HepG2 (cell line): Measurements from ENCODE around the gene FXYD1. TPM values are rescaled to one million over a fixed set of nuclear protein-coding genes. Genes with fewer than 3 reads are reported as not detected.

Source experiments
- CENPX ChIP-seq: sonication (generic); formaldehyde crosslinking; IDR thresholded peaks from 2 replicates; pipeline ENCODE4 v1.9.0; 2021; ENCODE audit warnings: mild to moderate bottlenecking, missing genetic modification reagents, moderate library complexity
- DNMT1 ChIP-seq: sonication (generic); formaldehyde crosslinking; IDR thresholded peaks from 2 replicates; pipeline ENCODE4 v1.5.1; 2020; ENCODE audit warnings: mild to moderate bottlenecking, missing genetic modification reagents
- DR1 ChIP-seq: sonication (generic); formaldehyde crosslinking; IDR thresholded peaks from 2 replicates; pipeline ENCODE4 v1.8.0; 2021; ENCODE audit warnings: mild to moderate bottlenecking, missing genetic modification reagents, inconsistent platforms
- EZH2 ChIP-seq: conservative IDR thresholded peaks from 2 replicates; pipeline ENCODE4 v1.6.1; 2012; ENCODE audit warnings: mild to moderate bottlenecking, low read depth, low read length, moderate library complexity
- HDAC6 ChIP-seq: fragments of 200-600 bp; sonication (generic); IDR thresholded peaks from 2 replicates; pipeline ENCODE4 v1.7.0; 2017; ENCODE audit warnings: mild to moderate bottlenecking, antibody characterized with exemption, low read length, low read depth
- HOXA9 ChIP-seq: sonication (generic); formaldehyde crosslinking; IDR thresholded peaks from 2 replicates; pipeline ENCODE4 v1.8.1; 2022; ENCODE audit warnings: missing genetic modification reagents, mild to moderate bottlenecking, moderate library complexity, borderline replicate concordance
- IKZF1 ChIP-seq: fragments of 450-650 bp; IDR thresholded peaks from 2 replicates; pipeline ENCODE4 v1.7.1; 2016
- NFKB2 ChIP-seq: sonication (generic); formaldehyde crosslinking; IDR thresholded peaks from 2 replicates; pipeline ENCODE4 v1.4.0; 2020; ENCODE audit warnings: missing genetic modification reagents, borderline replicate concordance
- ZNF143 ChIP-seq: sonication (generic); formaldehyde crosslinking; IDR thresholded peaks from 2 replicates; pipeline ENCODE4 v1.4.0; 2020; ENCODE audit warnings: missing genetic modification reagents
- ZNF496 ChIP-seq: sonication (generic); formaldehyde crosslinking; IDR thresholded peaks from 2 replicates; pipeline ENCODE4 v1.8.1; 2023; ENCODE audit warnings: mild to moderate bottlenecking, moderate library complexity, missing genetic modification reagents; ENCODE audit not compliant: insufficient replicate concordance
- ZNF605 ChIP-seq: sonication (generic); formaldehyde crosslinking; IDR thresholded peaks from 2 replicates; pipeline ENCODE4 v1.8.0; 2022; ENCODE audit warnings: mild to moderate bottlenecking, missing genetic modification reagents
- ZNF709 ChIP-seq: sonication (generic); formaldehyde crosslinking; IDR thresholded peaks from 2 replicates; pipeline ENCODE4 v1.5.0; 2020; ENCODE audit warnings: mild to moderate bottlenecking, missing genetic modification reagents
- ZNF781 ChIP-seq: sonication (generic); formaldehyde crosslinking; IDR thresholded peaks from 2 replicates; pipeline ENCODE4 v1.5.1; 2020; ENCODE audit warnings: borderline replicate concordance, mild to moderate bottlenecking, missing genetic modification reagents; ENCODE audit errors: not compliant biosample characterization
- ZNF879 ChIP-seq: sonication (generic); formaldehyde crosslinking; IDR thresholded peaks from 2 replicates; pipeline ENCODE4 v1.8.1; 2023; ENCODE audit warnings: missing genetic modification reagents
- polyA plus RNA-seq, 8 experiments: library from polyadenylated mRNA; depleted of rRNA in 3 of 8; stranded (reverse) in 7 of 8; unstranded in 1 of 8; fragments of >200 nt; fragmentation: Illumina TruSeq in 4 of 8; extraction: Trizol in 4 of 8; gene quantifications; 2 replicates each; pipeline versions ENCODE4 v1.2.1 to v1.2.3, GENCODE V29; 2011 to 2016; ENCODE audit warnings: low read depth in 4 of 8, missing spikeins in 1 of 8, mixed read lengths in 1 of 8; ENCODE audit not compliant: insufficient read depth in 1 of 8
- total RNA-seq, 5 experiments: library from RNA; depleted of rRNA; stranded (reverse); fragments of >200 nt; fragmentation: Illumina TruSeq; extraction: Trizol; gene quantifications; 2 replicates each; pipeline ENCODE4 v1.2.3, GENCODE V29; 2016; ENCODE audit warnings: low read depth in 1 of 5
- TF ChIP-seq, protein P1 (sequence below): sonication (generic); formaldehyde crosslinking; IDR thresholded peaks from 2 replicates; pipeline ENCODE4 v1.8.0; 2022; ENCODE audit warnings: mild to moderate bottlenecking, missing genetic modification reagents, borderline replicate concordance
- TF ChIP-seq, protein P2 (sequence below): sonication (generic); formaldehyde crosslinking; IDR thresholded peaks from 2 replicates; pipeline ENCODE4 v1.5.0; 2020; ENCODE audit warnings: mild to moderate bottlenecking, missing genetic modification reagents
- TF ChIP-seq, protein P3 (sequence below): sonication (generic); formaldehyde crosslinking; conservative IDR thresholded peaks from 2 replicates; pipeline ENCODE4 v1.5.0; 2020; ENCODE audit warnings: missing genetic modification reagents
- TF ChIP-seq, protein P4 (sequence below): sonication (generic); formaldehyde crosslinking; IDR thresholded peaks from 2 replicates; pipeline ENCODE4 v1.8.1; 2022; ENCODE audit warnings: mild to moderate bottlenecking, missing genetic modification reagents
- TF ChIP-seq, protein P5 (sequence below): sonication (generic); formaldehyde crosslinking; IDR thresholded peaks from 2 replicates; pipeline ENCODE4 v1.4.0; 2020; ENCODE audit warnings: low read depth, mild to moderate bottlenecking, missing genetic modification reagents
- TF ChIP-seq, protein P6 (sequence below): IDR thresholded peaks from 2 replicates; pipeline ENCODE4 v1.6.1; 2016; ENCODE audit warnings: missing genetic modification reagents, missing compliant biosample characterization

FXYD1 gene
- total and polyA plus RNA-seq, 2 of the 13 experiments (the other 11 are each of a cell fraction or from before 2014, with no cell fraction given), result 31.2 TPM; not detected in 1

DNA sequence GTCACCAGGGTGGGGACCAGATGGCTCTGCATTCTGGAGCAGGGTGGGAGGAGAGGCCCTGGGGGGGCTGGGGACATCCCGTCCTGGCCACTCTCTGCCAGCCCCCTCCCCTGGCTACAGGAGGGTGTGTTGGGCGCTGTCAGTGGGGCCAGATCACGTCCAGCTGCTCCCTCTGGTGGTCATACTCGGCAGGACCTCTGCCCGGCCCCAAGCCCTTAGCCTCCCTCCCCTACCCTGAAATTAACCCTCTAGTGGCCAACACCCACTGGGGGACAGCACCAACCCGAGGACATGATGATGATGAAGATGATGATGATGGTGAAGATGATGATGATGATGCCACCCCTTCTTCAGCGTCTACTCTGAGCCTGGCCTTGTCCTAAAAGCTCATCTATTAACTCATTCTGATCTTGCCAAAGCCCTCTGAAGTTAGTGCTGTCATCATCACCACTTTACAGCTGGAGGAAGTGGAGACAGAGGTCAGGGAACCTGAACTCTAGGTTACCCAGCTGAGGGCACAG, 3.2 kb upstream of the FXYD1 start (continued):
- TF ChIP-seq, protein P1, sequence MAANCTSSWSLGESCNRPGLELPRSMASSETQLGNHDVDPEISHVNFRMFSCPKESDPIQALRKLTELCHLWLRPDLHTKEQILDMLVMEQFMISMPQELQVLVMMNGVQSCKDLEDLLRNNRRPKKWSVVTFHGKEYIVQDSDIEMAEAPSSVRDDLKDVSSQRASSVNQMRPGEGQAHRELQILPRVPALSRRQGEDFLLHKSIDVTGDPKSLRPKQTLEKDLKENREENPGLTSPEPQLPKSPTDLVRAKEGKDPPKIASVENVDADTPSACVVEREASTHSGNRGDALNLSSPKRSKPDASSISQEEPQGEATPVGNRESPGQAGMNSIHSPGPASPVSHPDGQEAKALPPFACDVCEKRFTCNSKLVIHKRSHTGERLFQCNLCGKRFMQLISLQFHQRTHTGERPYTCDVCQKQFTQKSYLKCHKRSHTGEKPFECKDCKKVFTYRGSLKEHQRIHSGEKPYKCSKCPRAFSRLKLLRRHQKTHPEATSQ (CRISPR knock-in tag), result no peak
- no peak for TF ChIP-seq ZNF879 (CRISPR knock-in tag)
- TF ChIP-seq, protein P2, sequence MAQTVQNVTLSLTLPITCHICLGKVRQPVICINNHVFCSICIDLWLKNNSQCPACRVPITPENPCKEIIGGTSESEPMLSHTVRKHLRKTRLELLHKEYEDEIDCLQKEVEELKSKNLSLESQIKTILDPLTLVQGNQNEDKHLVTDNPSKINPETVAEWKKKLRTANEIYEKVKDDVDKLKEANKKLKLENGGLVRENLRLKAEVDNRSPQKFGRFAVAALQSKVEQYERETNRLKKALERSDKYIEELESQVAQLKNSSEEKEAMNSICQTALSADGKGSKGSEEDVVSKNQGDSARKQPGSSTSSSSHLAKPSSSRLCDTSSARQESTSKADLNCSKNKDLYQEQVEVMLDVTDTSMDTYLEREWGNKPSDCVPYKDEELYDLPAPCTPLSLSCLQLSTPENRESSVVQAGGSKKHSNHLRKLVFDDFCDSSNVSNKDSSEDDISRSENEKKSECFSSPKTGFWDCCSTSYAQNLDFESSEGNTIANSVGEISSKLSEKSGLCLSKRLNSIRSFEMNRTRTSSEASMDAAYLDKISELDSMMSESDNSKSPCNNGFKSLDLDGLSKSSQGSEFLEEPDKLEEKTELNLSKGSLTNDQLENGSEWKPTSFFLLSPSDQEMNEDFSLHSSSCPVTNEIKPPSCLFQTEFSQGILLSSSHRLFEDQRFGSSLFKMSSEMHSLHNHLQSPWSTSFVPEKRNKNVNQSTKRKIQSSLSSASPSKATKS (CRISPR knock-in tag), result no peak
- TF ChIP-seq NFKB2 (CRISPR knock-in tag), result no peak
- no peak for TF ChIP-seq HOXA9 (CRISPR knock-in tag)
- TF ChIP-seq ZNF605 (CRISPR knock-in tag), result no peak
- TF ChIP-seq IKZF1, result no peak
- TF ChIP-seq, protein P3, sequence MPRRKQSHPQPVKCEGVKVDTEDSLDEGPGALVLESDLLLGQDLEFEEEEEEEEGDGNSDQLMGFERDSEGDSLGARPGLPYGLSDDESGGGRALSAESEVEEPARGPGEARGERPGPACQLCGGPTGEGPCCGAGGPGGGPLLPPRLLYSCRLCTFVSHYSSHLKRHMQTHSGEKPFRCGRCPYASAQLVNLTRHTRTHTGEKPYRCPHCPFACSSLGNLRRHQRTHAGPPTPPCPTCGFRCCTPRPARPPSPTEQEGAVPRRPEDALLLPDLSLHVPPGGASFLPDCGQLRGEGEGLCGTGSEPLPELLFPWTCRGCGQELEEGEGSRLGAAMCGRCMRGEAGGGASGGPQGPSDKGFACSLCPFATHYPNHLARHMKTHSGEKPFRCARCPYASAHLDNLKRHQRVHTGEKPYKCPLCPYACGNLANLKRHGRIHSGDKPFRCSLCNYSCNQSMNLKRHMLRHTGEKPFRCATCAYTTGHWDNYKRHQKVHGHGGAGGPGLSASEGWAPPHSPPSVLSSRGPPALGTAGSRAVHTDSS (CRISPR knock-in tag), result no peak
- TF ChIP-seq DR1 (CRISPR knock-in tag), result no peak
- TF ChIP-seq, protein P4, sequence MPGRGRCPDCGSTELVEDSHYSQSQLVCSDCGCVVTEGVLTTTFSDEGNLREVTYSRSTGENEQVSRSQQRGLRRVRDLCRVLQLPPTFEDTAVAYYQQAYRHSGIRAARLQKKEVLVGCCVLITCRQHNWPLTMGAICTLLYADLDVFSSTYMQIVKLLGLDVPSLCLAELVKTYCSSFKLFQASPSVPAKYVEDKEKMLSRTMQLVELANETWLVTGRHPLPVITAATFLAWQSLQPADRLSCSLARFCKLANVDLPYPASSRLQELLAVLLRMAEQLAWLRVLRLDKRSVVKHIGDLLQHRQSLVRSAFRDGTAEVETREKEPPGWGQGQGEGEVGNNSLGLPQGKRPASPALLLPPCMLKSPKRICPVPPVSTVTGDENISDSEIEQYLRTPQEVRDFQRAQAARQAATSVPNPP (CRISPR knock-in tag), result no peak
- no peak for TF ChIP-seq ZNF496 (CRISPR knock-in tag)
- TF ChIP-seq, protein P5, sequence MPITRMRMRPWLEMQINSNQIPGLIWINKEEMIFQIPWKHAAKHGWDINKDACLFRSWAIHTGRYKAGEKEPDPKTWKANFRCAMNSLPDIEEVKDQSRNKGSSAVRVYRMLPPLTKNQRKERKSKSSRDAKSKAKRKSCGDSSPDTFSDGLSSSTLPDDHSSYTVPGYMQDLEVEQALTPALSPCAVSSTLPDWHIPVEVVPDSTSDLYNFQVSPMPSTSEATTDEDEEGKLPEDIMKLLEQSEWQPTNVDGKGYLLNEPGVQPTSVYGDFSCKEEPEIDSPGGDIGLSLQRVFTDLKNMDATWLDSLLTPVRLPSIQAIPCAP (CRISPR knock-in tag), result no peak
- TF ChIP-seq ZNF709 (CRISPR knock-in tag), result no peak
- no peak for TF ChIP-seq CENPX (CRISPR knock-in tag)
- no peak for TF ChIP-seq ZNF781 (CRISPR knock-in tag)
- TF ChIP-seq ZNF143 (CRISPR knock-in tag), result no peak
- TF ChIP-seq EZH2, result no peak
- TF ChIP-seq HDAC6, result no peak
- TF ChIP-seq, protein P6, sequence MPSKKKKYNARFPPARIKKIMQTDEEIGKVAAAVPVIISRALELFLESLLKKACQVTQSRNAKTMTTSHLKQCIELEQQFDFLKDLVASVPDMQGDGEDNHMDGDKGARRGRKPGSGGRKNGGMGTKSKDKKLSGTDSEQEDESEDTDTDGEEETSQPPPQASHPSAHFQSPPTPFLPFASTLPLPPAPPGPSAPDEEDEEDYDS (CRISPR knock-in tag), result peak; percentile 22; the same call in 1 of the 2 replicates
- TF ChIP-seq DNMT1 (CRISPR knock-in tag), result no peak
